Subcutaneous adipose tissue (tissue), 4 donors: ENCODE measurements around the gene BACH2. TPM values are rescaled to one million over a fixed set of nuclear protein-coding genes. Genes with fewer than 3 reads are reported as not detected.

Source experiments
- total RNA-seq, 4 donors: library from RNA; depleted of rRNA; stranded (reverse); fragments of >200 nt; gene quantifications; one replicate each; pipeline ENCODE4 v1.1.0, GENCODE V29; 2016
- TF ChIP-seq, protein P1 (sequence below): fragments of 450-650 bp; IDR thresholded peaks from one replicate; pipeline ENCODE4 v1.5.1; 2016; ENCODE audit warnings: low read depth, mild to moderate bottlenecking, control low read depth, antibody characterized with exemption, moderate library complexity

Gene BACH2
- total RNA-seq, 4 donors from 2014 or later, result 1.7 to 15.4 (median 3.9) TPM

DNA sequence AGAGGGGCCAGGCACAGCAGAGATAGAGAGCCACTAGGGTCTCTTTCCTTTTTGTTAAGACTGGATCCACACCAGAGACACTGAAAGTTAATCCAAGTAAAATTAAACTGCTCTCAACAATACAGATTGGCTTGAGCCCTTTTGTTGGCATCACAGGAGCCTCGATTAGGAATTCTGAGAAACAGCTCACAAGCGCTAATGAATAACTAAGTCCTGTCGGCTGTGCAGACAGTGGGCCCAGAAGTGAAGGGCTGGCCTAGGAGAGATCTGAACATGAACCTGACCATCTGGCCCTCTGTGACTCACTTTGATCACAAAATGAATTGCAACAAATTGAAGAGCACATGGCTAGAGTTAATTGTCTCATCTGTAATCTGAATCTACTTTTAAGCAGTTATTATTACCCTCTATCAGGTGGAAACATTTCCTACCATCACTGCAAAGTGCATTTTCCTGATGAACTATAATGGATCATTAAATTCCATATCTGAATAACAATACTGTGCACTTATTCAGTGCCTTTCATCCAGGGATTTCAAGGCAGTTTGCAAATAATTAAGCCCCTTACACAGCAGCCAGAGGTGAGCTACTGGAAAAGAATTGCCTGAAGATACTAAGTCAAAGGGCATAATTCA is 3.2 kb downstream of the BACH2 start:
- TF ChIP-seq, protein P1, sequence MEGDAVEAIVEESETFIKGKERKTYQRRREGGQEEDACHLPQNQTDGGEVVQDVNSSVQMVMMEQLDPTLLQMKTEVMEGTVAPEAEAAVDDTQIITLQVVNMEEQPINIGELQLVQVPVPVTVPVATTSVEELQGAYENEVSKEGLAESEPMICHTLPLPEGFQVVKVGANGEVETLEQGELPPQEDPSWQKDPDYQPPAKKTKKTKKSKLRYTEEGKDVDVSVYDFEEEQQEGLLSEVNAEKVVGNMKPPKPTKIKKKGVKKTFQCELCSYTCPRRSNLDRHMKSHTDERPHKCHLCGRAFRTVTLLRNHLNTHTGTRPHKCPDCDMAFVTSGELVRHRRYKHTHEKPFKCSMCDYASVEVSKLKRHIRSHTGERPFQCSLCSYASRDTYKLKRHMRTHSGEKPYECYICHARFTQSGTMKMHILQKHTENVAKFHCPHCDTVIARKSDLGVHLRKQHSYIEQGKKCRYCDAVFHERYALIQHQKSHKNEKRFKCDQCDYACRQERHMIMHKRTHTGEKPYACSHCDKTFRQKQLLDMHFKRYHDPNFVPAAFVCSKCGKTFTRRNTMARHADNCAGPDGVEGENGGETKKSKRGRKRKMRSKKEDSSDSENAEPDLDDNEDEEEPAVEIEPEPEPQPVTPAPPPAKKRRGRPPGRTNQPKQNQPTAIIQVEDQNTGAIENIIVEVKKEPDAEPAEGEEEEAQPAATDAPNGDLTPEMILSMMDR, result no peak

DNA sequence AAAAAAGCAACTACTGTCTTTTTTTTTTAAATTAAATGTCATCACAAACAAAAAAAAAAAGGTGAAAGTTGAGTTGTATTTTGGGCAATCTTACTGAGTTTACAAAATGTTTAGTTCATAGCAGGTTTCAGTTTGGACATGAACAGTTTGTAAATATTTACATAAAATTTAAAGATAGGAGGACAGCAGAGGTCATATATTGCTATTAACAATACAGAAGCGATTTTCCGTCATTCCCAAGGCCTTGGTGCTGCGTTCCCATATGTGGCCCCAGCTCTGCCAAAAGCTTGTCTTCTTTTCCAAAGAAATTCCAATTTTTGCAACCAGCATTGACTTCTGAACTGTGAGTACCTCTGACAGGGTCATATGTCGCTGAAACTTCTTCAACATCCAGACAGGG is 5.1 kb downstream of the BACH2 start:
- TF ChIP-seq, protein P1, result no peak

DNA sequence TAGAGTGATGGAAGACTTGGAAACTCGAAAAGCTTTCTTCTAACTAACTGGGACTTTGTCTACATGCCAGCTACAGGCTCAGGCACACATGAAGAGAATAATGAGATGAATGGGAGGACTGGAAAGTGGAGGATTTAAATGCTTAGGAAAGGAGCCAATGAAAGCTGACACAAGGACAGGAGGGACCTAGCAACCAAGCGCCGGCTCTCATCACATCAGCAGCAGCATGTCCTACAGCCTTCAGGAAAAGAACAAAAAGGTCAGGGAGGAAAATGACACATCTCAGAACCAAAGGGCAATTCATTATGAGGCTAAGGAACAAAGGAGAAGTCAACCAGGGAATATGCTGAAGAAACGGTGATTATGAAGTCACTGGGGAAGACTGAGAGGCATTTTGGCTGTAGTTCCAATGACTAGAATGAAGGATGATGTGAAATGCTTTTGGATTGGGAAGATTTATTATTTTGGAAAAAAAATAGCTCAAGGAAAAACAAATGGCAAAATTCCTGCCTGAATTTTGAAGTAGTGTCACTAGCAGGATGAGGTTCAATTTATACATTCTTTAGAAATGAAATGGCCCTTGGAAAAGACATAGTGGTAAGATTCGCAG is 5.7 kb downstream of the BACH2 start:
- TF ChIP-seq, protein P1, result no peak

DNA sequence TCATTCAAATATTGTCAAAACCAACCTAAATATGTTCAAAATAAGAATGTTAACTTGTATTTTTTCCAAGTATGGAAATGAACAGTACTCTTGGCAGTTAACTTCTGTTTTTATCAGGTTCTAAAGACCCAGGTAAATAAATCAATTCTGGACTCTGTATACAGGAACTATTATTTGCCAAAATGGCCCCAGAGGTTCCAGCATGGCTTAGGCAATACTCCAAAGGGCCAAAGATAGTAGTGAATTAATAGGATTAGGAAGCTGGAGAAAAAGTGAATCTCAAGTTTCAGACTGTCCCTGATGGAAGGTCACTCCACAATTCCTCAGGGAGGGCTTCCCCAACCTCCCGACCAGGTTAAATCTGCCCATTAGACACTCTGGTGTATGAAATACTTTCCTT is 6.7 kb downstream of the BACH2 start:
- TF ChIP-seq, protein P1, result no peak

DNA sequence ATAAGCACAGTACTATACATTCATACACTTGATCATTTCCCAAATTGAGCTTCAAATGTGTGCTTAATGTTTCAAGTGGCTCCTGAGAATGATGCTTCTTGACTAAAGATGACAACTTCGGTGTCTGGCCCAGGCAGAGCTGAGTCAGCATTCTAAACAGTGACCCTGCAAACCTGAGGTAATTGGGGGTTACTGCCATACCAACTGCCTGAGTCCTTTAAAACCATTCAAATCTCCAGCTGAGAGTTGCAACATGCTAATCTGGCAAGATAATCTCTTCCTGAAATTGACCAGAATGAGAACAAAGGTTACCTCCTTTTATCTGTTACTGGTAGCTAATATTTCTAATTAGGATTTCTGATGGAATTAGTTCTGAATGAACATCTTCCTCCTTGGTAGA is 8.2 kb downstream of the BACH2 start:
- TF ChIP-seq, protein P1, result no peak

DNA sequence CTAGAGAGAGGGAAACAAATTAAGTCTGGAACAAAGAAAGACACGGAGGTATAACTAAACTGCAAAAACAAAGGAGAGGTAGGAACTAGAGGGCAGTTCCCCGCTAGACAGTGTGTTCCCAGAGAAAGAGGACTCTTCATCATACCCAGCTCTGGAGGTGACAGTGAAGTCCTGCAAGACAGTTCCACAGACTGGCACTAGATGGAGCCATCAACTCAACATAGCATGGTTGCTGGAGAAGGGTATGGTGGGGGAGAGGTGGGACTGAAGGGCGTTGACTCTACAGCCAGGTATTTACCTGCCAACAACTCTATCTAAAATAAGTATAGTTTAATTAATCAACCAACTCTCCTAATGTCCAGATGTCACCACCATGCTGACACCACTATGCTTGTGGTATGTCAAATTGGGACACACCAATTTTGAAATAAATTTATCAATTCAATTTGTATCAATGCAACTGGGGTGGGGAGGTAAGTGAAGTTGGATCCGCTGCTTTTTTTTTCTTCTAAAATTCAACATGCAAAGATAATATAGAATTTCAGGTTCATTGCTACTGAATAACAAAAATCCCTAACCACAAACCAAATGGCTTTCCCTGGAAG is 9.7 kb downstream of the BACH2 start:
- TF ChIP-seq, protein P1, result no peak

DNA sequence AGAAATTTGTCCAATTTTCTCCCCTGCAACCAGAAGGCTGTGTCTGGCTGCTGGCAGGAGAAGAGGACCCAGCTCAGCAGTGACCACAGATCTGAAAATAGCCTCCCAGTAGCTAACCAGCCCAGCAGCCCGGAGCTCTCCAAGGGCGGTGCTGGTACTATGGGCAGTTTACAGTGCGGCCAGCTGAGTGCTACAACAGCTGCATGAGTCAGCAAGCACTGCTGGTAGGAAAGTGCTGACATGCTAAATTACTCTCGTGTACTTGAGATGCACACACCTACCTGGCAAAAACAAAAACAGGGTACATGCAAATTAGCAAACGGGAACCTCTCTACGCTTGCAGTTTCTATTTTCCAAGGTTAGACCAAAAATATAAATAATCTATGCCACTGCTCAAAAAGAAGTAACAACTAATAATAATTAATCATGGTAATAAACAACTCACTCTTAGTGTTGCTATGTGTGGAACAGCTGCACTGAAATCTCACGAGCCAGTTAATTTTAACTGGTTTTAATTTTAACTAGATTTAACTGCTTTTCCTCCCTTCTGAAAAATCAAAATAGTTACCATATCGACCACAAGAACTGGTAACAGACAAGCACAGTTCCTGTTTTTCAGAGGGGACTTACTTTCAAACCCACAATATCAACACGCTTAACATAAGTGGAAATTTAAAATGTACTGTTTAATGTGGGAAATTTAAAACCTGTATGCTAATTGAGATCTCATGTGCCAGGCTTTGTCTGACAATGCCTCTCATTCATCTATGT is 10.8 kb downstream of the BACH2 start:
- TF ChIP-seq, protein P1, result no peak
